Measurements from ENCODE around the gene DOCK7. TPM values are rescaled to one million over a fixed set of nuclear protein-coding genes. Genes with fewer than 3 reads are reported as not detected.

Gene DOCK7
- total and polyA plus RNA-seq, 2 of the 8 experiments (the other 6 are each of a cell fraction or from before 2014, with no cell fraction given), result 10.2 to 33.7 TPM

GRCh38 chr1:62590970-62591368 is 97.2 kb downstream of the DOCK7 start:
- H3K56ac ChIP-seq (replicated peaks; ENCODE audit: insufficient read length, low read depth, low read length), result no peak overlapping the region
- no peak overlapping the region for H3K4me3 ChIP-seq (ENCODE audit: extremely low read depth in 1 of 4, insufficient read depth in 2 of 4, low read depth in 3 of 4, low read length in 4 of 4)
- no peaks in the 10 kb centered on the region for H3K27me3 ChIP-seq (replicated peaks in 1 of 4; ENCODE audit: control insufficient read depth in 3 of 4, extremely low read depth in 1 of 4, insufficient read depth in 3 of 4, low read length in 3 of 4)
- H2AK5ac ChIP-seq (ENCODE audit: low read depth, low read length), result no peak overlapping the region
- no peak overlapping the region for H3K27ac ChIP-seq (ENCODE audit: low read depth, low read length)
- DNase-seq (ENCODE audit: low read depth in 1 of 2, low spot score in 2 of 2), result no peak
- H4K91ac ChIP-seq (replicated peaks; ENCODE audit: insufficient read length, low read length), result no peak overlapping the region
- no peaks in the 10 kb centered on the region; a peak in 1 of 8 replicates for H3K36me3 ChIP-seq (ENCODE audit: control insufficient read depth in 2 of 4, insufficient read depth in 4 of 4, low read length in 3 of 4)
- WGBS, 2 experiments (ENCODE audit: extremely low coverage in 1 of 2, insufficient coverage in 1 of 2, insufficient read length in 1 of 2, insufficient replicate concordance in 2 of 2, low coverage in 1 of 2, low lambda C conversion rate in 2 of 2, missing lambda C conversion rate in 1 of 2), result 54% methylated on average over 1 of the region's 1 CpG; no CpG with 5 or more reads in 1 of the 2 experiments
- H2BK15ac ChIP-seq (ENCODE audit: low read length), result no peak overlapping the region
- H3K4me2 ChIP-seq (ENCODE audit: insufficient read depth in 1 of 2, low read depth in 2 of 2, low read length in 2 of 2), result no peak overlapping the region
- H3K23me2 ChIP-seq (ENCODE audit: low read depth, low read length), result no peaks in the 10 kb centered on the region
- ChIA-PET CTCF (ENCODE audit: partially characterized antibody) (no interaction called here), POLR2A (ENCODE audit: partially characterized antibody) (no interaction called here)
- H2BK5ac ChIP-seq (ENCODE audit: low read depth, low read length), result no peak overlapping the region
- H2AFZ ChIP-seq (ENCODE audit: low read length), result no peak overlapping the region
- H3K79me1 ChIP-seq (ENCODE audit: low read depth, low read length), result no peaks in the 10 kb centered on the region
- no peak overlapping the region for H3K18ac ChIP-seq (ENCODE audit: extremely low read depth, low read length)
- H3K79me2 ChIP-seq (ENCODE audit: control insufficient read depth in 1 of 2, insufficient read depth in 2 of 2, low read length in 2 of 2), result no peaks in the 10 kb centered on the region
- H3K9ac ChIP-seq (replicated peaks in 1 of 4; ENCODE audit: extremely low read depth in 1 of 4, low read depth in 3 of 4, low read length in 3 of 4), result no peak overlapping the region
- no peaks in the 10 kb centered on the region for H4K20me1 ChIP-seq (replicated peaks in 1 of 2; ENCODE audit: control insufficient read depth in 1 of 2, insufficient read depth in 2 of 2, low read length in 2 of 2)
- no peak overlapping the region for H2BK12ac ChIP-seq (ENCODE audit: low read depth, low read length)
- no peak overlapping the region for H3K4ac ChIP-seq (replicated peaks; ENCODE audit: insufficient read length, low read depth, low read length)
- FAIRE-seq, result no peak
- no peaks in the 10 kb centered on the region for H3K9me3 ChIP-seq (ENCODE audit: insufficient read depth in 2 of 2, low read depth in 1 of 2, low read length in 1 of 2)
- no peak overlapping the region for H3K23ac ChIP-seq (ENCODE audit: insufficient read length)
- no peak overlapping the region for H2BK20ac ChIP-seq (ENCODE audit: low read length)
- no peaks in the 10 kb centered on the region; a peak in 1 of 7 replicates for H3K4me1 ChIP-seq (replicated peaks in 1 of 4; ENCODE audit: control insufficient read depth in 3 of 4, insufficient read depth in 4 of 4, low read length in 3 of 4)
- H4K5ac ChIP-seq (ENCODE audit: insufficient read length, low read depth, low read length), result no peak overlapping the region
- H2BK120ac ChIP-seq (replicated peaks; ENCODE audit: low read depth, low read length), result no peak overlapping the region
- H4K8ac ChIP-seq (ENCODE audit: extremely low read depth, insufficient read depth, low read length), result no peak overlapping the region
- no peak overlapping the region for H3K14ac ChIP-seq (ENCODE audit: insufficient read length)
- TF ChIP-seq CTBP2 (IDR thresholded peaks at IDR 0.05; ENCODE audit: borderline replicate concordance, insufficient read depth, insufficient read length, low read length), result no peak
- no peak for TF ChIP-seq TBP (IDR thresholded peaks at IDR 0.05; ENCODE audit: low read depth, low read length)
- TF ChIP-seq SIN3A (conservative IDR thresholded peaks at IDR 0.05 in 1 of 2, IDR thresholded peaks at IDR 0.05 in 1 of 2; ENCODE audit: low read depth in 1 of 2, low read length in 2 of 2), result no peak
- TF ChIP-seq MAX (IDR thresholded peaks at IDR 0.05), result no peak
- TF ChIP-seq, protein P1, sequence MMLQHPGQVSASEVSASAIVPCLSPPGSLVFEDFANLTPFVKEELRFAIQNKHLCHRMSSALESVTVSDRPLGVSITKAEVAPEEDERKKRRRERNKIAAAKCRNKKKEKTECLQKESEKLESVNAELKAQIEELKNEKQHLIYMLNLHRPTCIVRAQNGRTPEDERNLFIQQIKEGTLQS (IDR thresholded peaks at IDR 0.05; ENCODE audit: insufficient read depth, low read depth, low read length), result no peak
- TF ChIP-seq CHD1 (IDR thresholded peaks at IDR 0.05; ENCODE audit: low read depth, low read length), result no peak
- TF ChIP-seq NANOG (IDR thresholded peaks at IDR 0.05; ENCODE audit: insufficient read depth, low read depth, low read length, poor library complexity, severe bottlenecking), result no peak
- no peak for TF ChIP-seq JUND (IDR thresholded peaks at IDR 0.05; ENCODE audit: low read length)
- TF ChIP-seq CREB1 (IDR thresholded peaks at IDR 0.05), result no peak
- TF ChIP-seq BRCA1 (IDR thresholded peaks at IDR 0.05; ENCODE audit: low read depth, low read length), result no peak
- TF ChIP-seq, protein P2, sequence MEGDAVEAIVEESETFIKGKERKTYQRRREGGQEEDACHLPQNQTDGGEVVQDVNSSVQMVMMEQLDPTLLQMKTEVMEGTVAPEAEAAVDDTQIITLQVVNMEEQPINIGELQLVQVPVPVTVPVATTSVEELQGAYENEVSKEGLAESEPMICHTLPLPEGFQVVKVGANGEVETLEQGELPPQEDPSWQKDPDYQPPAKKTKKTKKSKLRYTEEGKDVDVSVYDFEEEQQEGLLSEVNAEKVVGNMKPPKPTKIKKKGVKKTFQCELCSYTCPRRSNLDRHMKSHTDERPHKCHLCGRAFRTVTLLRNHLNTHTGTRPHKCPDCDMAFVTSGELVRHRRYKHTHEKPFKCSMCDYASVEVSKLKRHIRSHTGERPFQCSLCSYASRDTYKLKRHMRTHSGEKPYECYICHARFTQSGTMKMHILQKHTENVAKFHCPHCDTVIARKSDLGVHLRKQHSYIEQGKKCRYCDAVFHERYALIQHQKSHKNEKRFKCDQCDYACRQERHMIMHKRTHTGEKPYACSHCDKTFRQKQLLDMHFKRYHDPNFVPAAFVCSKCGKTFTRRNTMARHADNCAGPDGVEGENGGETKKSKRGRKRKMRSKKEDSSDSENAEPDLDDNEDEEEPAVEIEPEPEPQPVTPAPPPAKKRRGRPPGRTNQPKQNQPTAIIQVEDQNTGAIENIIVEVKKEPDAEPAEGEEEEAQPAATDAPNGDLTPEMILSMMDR (IDR thresholded peaks at IDR 0.05; ENCODE audit: control extremely low read depth in 1 of 3, insufficient read depth in 1 of 3, low read depth in 1 of 3, low read length in 3 of 3), result no peak

Data from H1 (cell line).